HepG2 (cell line): ENCODE measurements around the gene BLOC1S4. TPM values are rescaled to one million over a fixed set of nuclear protein-coding genes. Genes with fewer than 3 reads are reported as not detected.
A peak's percentile ranks its signal among the peaks of the same experiment; 100 is the strongest.

Experiments used
- CENPT ChIP-seq: sonication (generic); formaldehyde crosslinking; IDR thresholded peaks from 2 replicates; pipeline ENCODE4 v1.8.0; 2022; ENCODE audit warnings: low read depth, mild to moderate bottlenecking, moderate library complexity, missing genetic modification reagents
- DNMT3B ChIP-seq: conservative IDR thresholded peaks from 2 replicates; pipeline ENCODE4 v1.6.1; 2016; ENCODE audit warnings: missing biosample characterization, control low read depth
- DRAP1 ChIP-seq: IDR thresholded peaks from 2 replicates; pipeline ENCODE4 v1.6.1; 2016; ENCODE audit warnings: missing genetic modification reagents, missing compliant biosample characterization
- KLF15 ChIP-seq: sonication (generic); formaldehyde crosslinking; IDR thresholded peaks from 2 replicates; pipeline ENCODE4 v1.8.1; 2023; ENCODE audit warnings: borderline replicate concordance, mild to moderate bottlenecking, inconsistent platforms, missing genetic modification reagents, mixed read lengths
- MNT ChIP-seq: fragments of 450-650 bp; IDR thresholded peaks from 2 replicates; pipeline ENCODE4 v1.6.1; 2016
- MXI1 ChIP-seq: IDR thresholded peaks from 3 replicates; pipeline ENCODE4 v1.6.1; 2012; ENCODE audit warnings: low read depth, low read length, inconsistent platforms, borderline replicate concordance
- MYNN ChIP-seq: sonication (generic); formaldehyde crosslinking; IDR thresholded peaks from 2 replicates; pipeline ENCODE4 v1.4.0; 2020; ENCODE audit warnings: mild to moderate bottlenecking, low read depth, missing genetic modification reagents
- PLRG1 ChIP-seq: fragments of 450-650 bp; conservative IDR thresholded peaks from 2 replicates; pipeline ENCODE4 v1.6.1; 2016
- PRDM4 ChIP-seq: sonication (generic); formaldehyde crosslinking; IDR thresholded peaks from 2 replicates; pipeline ENCODE4 v1.9.0; 2021; ENCODE audit warnings: missing genetic modification reagents, borderline replicate concordance
- RAD51 ChIP-seq: fragments of 450-650 bp; IDR thresholded peaks from 2 replicates; pipeline ENCODE4 v1.6.1; 2016; ENCODE audit warnings: borderline replicate concordance
- TARDBP ChIP-seq: sonication (generic); formaldehyde crosslinking; IDR thresholded peaks from 2 replicates; pipeline ENCODE4 v1.8.0; 2022; ENCODE audit warnings: mild to moderate bottlenecking, missing genetic modification reagents
- THAP11 ChIP-seq: IDR thresholded peaks from 2 replicates; pipeline ENCODE4 v1.6.1; 2016; ENCODE audit warnings: missing biosample characterization, missing genetic modification reagents
- ZFP36L1 ChIP-seq: sonication (generic); formaldehyde crosslinking; IDR thresholded peaks from 2 replicates; pipeline ENCODE4 v1.8.0; 2022; ENCODE audit warnings: mild to moderate bottlenecking, missing genetic modification reagents, moderate library complexity
- ZHX2 ChIP-seq, 2 experiments: sonication (generic) in 1 of 2; formaldehyde crosslinking in 1 of 2; IDR thresholded peaks; 2 replicates each; pipeline versions ENCODE4 v1.6.1 to v1.9.0; 2014 to 2022; ENCODE audit warnings: antibody characterized with exemption in 1 of 2, borderline replicate concordance in 1 of 2, inconsistent platforms in 1 of 2, low read depth in 1 of 2, missing genetic modification reagents in 1 of 2
- ZNF280B ChIP-seq: sonication (generic); formaldehyde crosslinking; IDR thresholded peaks from 2 replicates; pipeline ENCODE4 v1.5.0; 2020; ENCODE audit warnings: missing genetic modification reagents, mild to moderate bottlenecking, borderline replicate concordance
- ZNF33A ChIP-seq: sonication (generic); formaldehyde crosslinking; IDR thresholded peaks from 2 replicates; pipeline ENCODE4 v1.5.1; 2020; ENCODE audit warnings: missing genetic modification reagents, mild to moderate bottlenecking, moderate library complexity, borderline replicate concordance
- polyA plus RNA-seq, 8 experiments: library from polyadenylated mRNA; depleted of rRNA in 3 of 8; stranded (reverse) in 7 of 8; unstranded in 1 of 8; fragments of >200 nt; fragmentation: Illumina TruSeq in 4 of 8; extraction: Trizol in 4 of 8; gene quantifications; 2 replicates each; pipeline versions ENCODE4 v1.2.1 to v1.2.3, GENCODE V29; 2011 to 2016; ENCODE audit warnings: low read depth in 4 of 8, missing spikeins in 1 of 8, mixed read lengths in 1 of 8; ENCODE audit not compliant: insufficient read depth in 1 of 8
- total RNA-seq, 5 experiments: library from RNA; depleted of rRNA; stranded (reverse); fragments of >200 nt; fragmentation: Illumina TruSeq; extraction: Trizol; gene quantifications; 2 replicates each; pipeline ENCODE4 v1.2.3, GENCODE V29; 2016; ENCODE audit warnings: low read depth in 1 of 5

Gene BLOC1S4
- total and polyA plus RNA-seq, 2 of the 13 experiments (the other 11 are each of a cell fraction or from before 2014, with no cell fraction given), result 15.5 to 20.9 TPM

- TF ChIP-seq CENPT (CRISPR knock-in tag) (no peak), ZFP36L1 (peak; percentile 50; the same call in 1 of the 2 replicates), MXI1 (peak; percentile 64; the same call in 1 of the 3 replicates), ZNF33A (CRISPR knock-in tag) (no peak), THAP11 (CRISPR knock-in tag) (peak; percentile 45; the same call in 1 of the 2 replicates), MYNN (CRISPR knock-in tag) (no peak), ZHX2 (IDR thresholded peaks at IDR 0.05; ENCODE audit: low read depth) (no peak), ZHX2 (CRISPR knock-in tag; IDR thresholded peaks at IDR 0.05; ENCODE audit: borderline replicate concordance) (no peak), PLRG1 (no peak), ZNF280B (peak; percentile 88; the same call in 1 of the 2 replicates), RAD51 (no peak), PRDM4 (CRISPR knock-in tag) (no peak), TARDBP (CRISPR knock-in tag) (peak; percentile 82), DNMT3B (CRISPR knock-in tag) (no peak), DRAP1 (peak; percentile 64), MNT (peak; percentile 72), KLF15 (no peak)
Measured at GRCh38 chr4:6733358-6734164, 17.6 kb downstream of the BLOC1S4 start (continued).
